Measurements from ENCODE around the gene UNC5B.

- TF ChIP-seq CTCF (IDR thresholded peaks at IDR 0.05 in 8 of 11, conservative IDR thresholded peaks at IDR 0.05 in 3 of 11) (no peak), POLR2A (IDR thresholded peaks at IDR 0.05) (no peak)
These were observed 35.4 kb downstream of the UNC5B start for GRCh38 chr10:71247804-71248203.
